Breast epithelium (tissue), 4 donors: ENCODE data around the gene GRIP2. TPM values are rescaled to one million over a fixed set of nuclear protein-coding genes. Genes with fewer than 3 reads are reported as not detected.

ENCODE experiments used
- DNase-seq, 2 donors: peaks; one replicate each; pipeline ENCODE4 v3.0.0-alpha.2; 2019; ENCODE audit warnings: low spot score in 2 of 2
- H3K27ac ChIP-seq, 2 donors: fragments of 200-600 bp; sonication (generic) in 1 of 2; one replicate each; pipeline ENCODE4 v1.5.1; 2016 to 2019; ENCODE audit warnings: mild to moderate bottlenecking in 1 of 2
- H3K27me3 ChIP-seq, 2 donors: fragments of 200-600 bp; sonication (generic) in 1 of 2; one replicate each; pipeline versions ENCODE4 v1.5.1 to v1.6.0; 2017 to 2019; ENCODE audit warnings: control low read depth in 1 of 2, mild to moderate bottlenecking in 1 of 2
- H3K36me3 ChIP-seq: fragments of 200-600 bp; one replicate; pipeline ENCODE4 v1.5.1; 2019
- H3K4me1 ChIP-seq, 2 donors: fragments of 200-600 bp; sonication (generic); one replicate each; pipeline ENCODE4 v1.5.1; 2016 to 2019; ENCODE audit warnings: control low read depth in 1 of 2
- H3K4me3 ChIP-seq, 3 donors: fragments of 200-600 bp; sonication (generic); 1 replicate in 2 of 3; 2 replicates in 1 of 3; pipeline ENCODE4 v1.5.1; 2016 to 2019; ENCODE audit warnings: mild to moderate bottlenecking in 3 of 3, moderate library complexity in 2 of 3
- H3K9me3 ChIP-seq, 2 donors: fragments of 200-600 bp; sonication (generic) in 1 of 2; one replicate each; pipeline ENCODE4 v1.5.1; 2016 to 2019; ENCODE audit warnings: control low read depth in 1 of 2
- POLR2A ChIP-seq: fragments of 450-650 bp; IDR thresholded peaks from one replicate; pipeline ENCODE4 v1.6.1; 2016; ENCODE audit warnings: antibody characterized with exemption, mild to moderate bottlenecking, moderate library complexity
- POLR2AphosphoS5 ChIP-seq, 3 donors: sonication (generic); formaldehyde crosslinking; IDR thresholded peaks; one replicate each; pipeline ENCODE4 v1.6.1; 2017; ENCODE audit warnings: antibody characterized with exemption in 3 of 3
- intact Hi-C: fragments of 100-400 bp; cut with DNase I; formaldehyde crosslinking; loops from one replicate; pipeline ENCODE4 v1.15.1; 2023; ENCODE audit warnings: low total_unique reads
- total RNA-seq, 3 donors: library from RNA; depleted of rRNA; stranded (reverse); fragments of >200 nt; gene quantifications; one replicate each; pipeline ENCODE4 v1.1.0, GENCODE V29; 2016
- TF ChIP-seq, protein P1 (sequence below), 3 donors: fragments of 450-650 bp; IDR thresholded peaks; one replicate each; pipeline ENCODE4 v1.5.1; 2016 to 2017; ENCODE audit warnings: antibody characterized with exemption in 3 of 3, mild to moderate bottlenecking in 3 of 3, moderate library complexity in 3 of 3

The GRIP2 gene
- total RNA-seq, 3 donors from 2014 or later, result 0.16 to 0.88 (median 0.33) TPM

DNA sequence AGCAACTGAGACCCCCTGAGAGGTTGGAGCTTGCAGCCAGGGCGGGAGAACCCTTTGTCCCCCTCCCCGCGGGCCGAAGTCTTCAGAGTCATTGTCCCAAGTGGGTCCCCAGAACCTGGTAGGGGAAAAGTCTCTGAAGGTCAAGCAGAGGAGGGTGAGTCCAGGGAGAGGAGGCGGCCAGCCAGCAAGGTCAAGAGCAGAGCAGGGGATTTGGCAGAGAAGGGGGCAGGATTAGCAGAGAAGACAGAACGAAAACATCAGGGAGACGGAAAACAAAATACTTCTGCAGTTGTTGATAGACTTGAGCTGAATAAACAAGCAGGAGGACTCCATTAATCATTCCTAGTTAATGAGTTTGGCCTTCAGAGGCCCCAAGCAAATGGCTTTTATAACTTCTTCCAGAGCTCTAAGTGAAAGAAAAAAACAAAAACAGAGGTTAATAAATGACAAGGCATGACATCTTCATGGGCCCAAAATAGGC, 66.7 kb downstream of the GRIP2 start:
- Histone ChIP-seq H3K4me3 (no peak overlapping the region), H3K27ac (no peak overlapping the region), H3K9me3 (no peaks in the 10 kb centered on the region), H3K27me3 (no peaks in the 10 kb centered on the region), H3K36me3 (peaks cover 3% of the 10 kb centered on the region), H3K4me1 (no peaks in the 10 kb centered on the region)
- DNase-seq, result no peak
- TF ChIP-seq, protein P1, sequence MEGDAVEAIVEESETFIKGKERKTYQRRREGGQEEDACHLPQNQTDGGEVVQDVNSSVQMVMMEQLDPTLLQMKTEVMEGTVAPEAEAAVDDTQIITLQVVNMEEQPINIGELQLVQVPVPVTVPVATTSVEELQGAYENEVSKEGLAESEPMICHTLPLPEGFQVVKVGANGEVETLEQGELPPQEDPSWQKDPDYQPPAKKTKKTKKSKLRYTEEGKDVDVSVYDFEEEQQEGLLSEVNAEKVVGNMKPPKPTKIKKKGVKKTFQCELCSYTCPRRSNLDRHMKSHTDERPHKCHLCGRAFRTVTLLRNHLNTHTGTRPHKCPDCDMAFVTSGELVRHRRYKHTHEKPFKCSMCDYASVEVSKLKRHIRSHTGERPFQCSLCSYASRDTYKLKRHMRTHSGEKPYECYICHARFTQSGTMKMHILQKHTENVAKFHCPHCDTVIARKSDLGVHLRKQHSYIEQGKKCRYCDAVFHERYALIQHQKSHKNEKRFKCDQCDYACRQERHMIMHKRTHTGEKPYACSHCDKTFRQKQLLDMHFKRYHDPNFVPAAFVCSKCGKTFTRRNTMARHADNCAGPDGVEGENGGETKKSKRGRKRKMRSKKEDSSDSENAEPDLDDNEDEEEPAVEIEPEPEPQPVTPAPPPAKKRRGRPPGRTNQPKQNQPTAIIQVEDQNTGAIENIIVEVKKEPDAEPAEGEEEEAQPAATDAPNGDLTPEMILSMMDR (IDR thresholded peaks at IDR 0.05), result no peak
- TF ChIP-seq POLR2A, result no peak
- no peak for TF ChIP-seq POLR2AphosphoS5 (IDR thresholded peaks at IDR 0.05)
- intact Hi-C loops, result no loop called here

- TF ChIP-seq POLR2AphosphoS5 (IDR thresholded peaks at IDR 0.05) (no peak), POLR2A (no peak)
- TF ChIP-seq, protein P1 (IDR thresholded peaks at IDR 0.05), result no peak
- H3K4me1 ChIP-seq, result no peaks in the 10 kb centered on the region
- no peak overlapping the region for H3K4me3 ChIP-seq
- intact Hi-C loops, result no loop called here
- H3K36me3 ChIP-seq, result peaks cover 3% of the 10 kb centered on the region
- no peak for DNase-seq
- no peaks in the 10 kb centered on the region for H3K9me3 ChIP-seq
- no peak overlapping the region for H3K27ac ChIP-seq
- no peaks in the 10 kb centered on the region for H3K27me3 ChIP-seq
These were observed 67.4 kb downstream of the GRIP2 start for GRCh38 chr3:14472471-14473351.

- DNase-seq, result no peak
- intact Hi-C loops, result no loop called here
- Histone ChIP-seq H3K4me3 (no peak overlapping the region), H3K36me3 (peaks cover 3% of the 10 kb centered on the region), H3K4me1 (no peaks in the 10 kb centered on the region), H3K9me3 (no peaks in the 10 kb centered on the region), H3K27me3 (no peaks in the 10 kb centered on the region), H3K27ac (no peak overlapping the region)
- TF ChIP-seq POLR2A (no peak), POLR2AphosphoS5 (IDR thresholded peaks at IDR 0.05) (no peak)
- TF ChIP-seq, protein P1 (IDR thresholded peaks at IDR 0.05), result no peak
These were observed 68.5 kb downstream of the GRIP2 start for GRCh38 chr3:14471690-14472089.

DNA sequence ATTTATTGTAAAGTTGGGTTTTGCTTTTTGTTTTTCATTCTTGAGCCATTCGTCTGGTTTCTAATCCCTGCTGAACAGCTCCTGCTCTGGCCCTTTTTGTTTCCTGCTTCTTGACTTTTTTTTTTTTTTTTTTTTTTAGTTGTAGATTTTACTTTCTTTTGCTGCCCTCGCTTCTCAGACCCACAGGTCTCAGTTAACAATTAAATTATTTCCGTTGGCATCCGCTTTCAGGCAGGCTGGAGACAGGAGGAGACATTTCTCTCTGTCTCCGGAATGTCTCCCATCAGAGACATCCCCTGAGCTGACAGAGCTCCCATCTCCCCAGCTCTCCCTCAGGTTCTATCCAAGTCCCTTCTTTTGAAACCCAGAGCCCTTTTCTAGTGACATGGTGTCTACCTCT, 69.1 kb downstream of the GRIP2 start:
- Histone ChIP-seq H3K9me3 (no peaks in the 10 kb centered on the region), H3K36me3 (peaks cover 3% of the 10 kb centered on the region), H3K27ac (no peak overlapping the region), H3K4me3 (no peak overlapping the region), H3K27me3 (no peaks in the 10 kb centered on the region), H3K4me1 (no peaks in the 10 kb centered on the region)
- intact Hi-C loops, result no loop called here
- TF ChIP-seq POLR2A (no peak), POLR2AphosphoS5 (IDR thresholded peaks at IDR 0.05) (no peak)
- TF ChIP-seq, protein P1 (IDR thresholded peaks at IDR 0.05), result no peak
- DNase-seq, result no peak

DNA sequence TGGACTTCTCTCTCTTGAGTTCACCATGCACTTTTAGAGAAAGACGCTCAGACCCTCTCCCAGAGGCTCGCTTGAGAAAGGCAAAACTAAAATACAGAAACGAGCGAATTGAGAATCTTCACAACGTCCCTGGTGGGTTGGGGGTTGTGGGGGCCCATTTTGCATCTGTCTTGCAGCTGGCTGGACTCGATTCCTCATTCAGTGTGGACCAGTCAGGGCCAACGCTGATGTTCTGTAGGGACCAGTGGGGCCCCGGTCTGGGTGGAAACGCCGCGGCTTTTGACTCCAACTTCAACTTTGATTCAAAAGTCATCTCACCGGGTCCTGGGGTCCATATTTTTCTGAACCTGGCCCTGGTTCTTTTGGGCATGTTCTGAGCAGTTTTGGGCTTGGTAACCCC, 69.7 kb downstream of the GRIP2 start:
- H3K9me3 ChIP-seq, result no peaks in the 10 kb centered on the region
- DNase-seq, result no peak
- TF ChIP-seq POLR2AphosphoS5 (IDR thresholded peaks at IDR 0.05), result no peak
- TF ChIP-seq, protein P1 (IDR thresholded peaks at IDR 0.05), result no peak
- TF ChIP-seq POLR2A, result no peak
- H3K4me3 ChIP-seq, result no peak overlapping the region
- intact Hi-C loops, result no loop called here
- H3K4me1 ChIP-seq, result no peaks in the 10 kb centered on the region
- H3K36me3 ChIP-seq, result peaks cover 3% of the 10 kb centered on the region
- H3K27me3 ChIP-seq, result no peaks in the 10 kb centered on the region
- no peak overlapping the region for H3K27ac ChIP-seq
